Fibroblast of lung (primary cell): ENCODE measurements around the gene PAPLN. TPM values are rescaled to one million over a fixed set of nuclear protein-coding genes. Genes with fewer than 3 reads are reported as not detected.
A peak's percentile ranks its signal among the peaks of the same experiment; 100 is the strongest.

Source experiments
- DNase-seq, 2 donors: peaks; one replicate each; pipeline versions ENCODE4 v3.0.0 to v3.0.0-alpha.2; 2010; ENCODE audit warnings: low read depth in 2 of 2
- H2AFZ ChIP-seq: 2 replicates; pipeline ENCODE4 v1.5.1; 2012; ENCODE audit warnings: low read length, control low read depth, inconsistent platforms
- H3K27ac ChIP-seq: 2 replicates; pipeline ENCODE4 v1.5.1; 2011; ENCODE audit warnings: low read length, control low read depth; ENCODE audit not compliant: insufficient read depth
- H3K27me3 ChIP-seq: 2 replicates; pipeline ENCODE4 v1.5.1; 2011; ENCODE audit warnings: mild to moderate bottlenecking, low read length; ENCODE audit not compliant: control insufficient read depth, insufficient read depth
- H3K36me3 ChIP-seq: 2 replicates; pipeline ENCODE4 v1.5.1; 2011; ENCODE audit warnings: low read length; ENCODE audit not compliant: control insufficient read depth, insufficient read depth
- H3K4me1 ChIP-seq: 2 replicates; pipeline ENCODE4 v1.5.1; 2011; ENCODE audit warnings: low read length; ENCODE audit not compliant: control insufficient read depth, insufficient read depth; ENCODE audit errors: extremely low read depth
- H3K4me2 ChIP-seq: 2 replicates; pipeline ENCODE4 v1.5.1; 2011; ENCODE audit warnings: low read length, control low read depth; ENCODE audit not compliant: insufficient read depth; ENCODE audit errors: extremely low read depth
- H3K4me3 ChIP-seq, 4 experiments: fragments of 200-600 bp in 1 of 4; sonication (generic) in 1 of 4; replicated peaks in 1 of 4; 2 replicates each; pipeline ENCODE4 v1.5.1; 2011 to 2016; ENCODE audit warnings: low read length in 4 of 4, low read depth in 3 of 4, mild to moderate bottlenecking in 3 of 4, control low read depth in 2 of 4, inconsistent platforms in 1 of 4, mixed read lengths in 1 of 4; ENCODE audit not compliant: insufficient read depth in 1 of 4; ENCODE audit errors: control extremely low read depth in 1 of 4
- H3K79me2 ChIP-seq: 2 replicates; pipeline ENCODE4 v1.5.1; 2012; ENCODE audit warnings: mild to moderate bottlenecking, low read length, inconsistent platforms; ENCODE audit not compliant: control insufficient read depth, insufficient read depth
- H3K9ac ChIP-seq: 2 replicates; pipeline ENCODE4 v1.5.1; 2011; ENCODE audit warnings: mild to moderate bottlenecking, low read length, control low read depth; ENCODE audit not compliant: insufficient read depth
- H3K9me3 ChIP-seq: 2 replicates; pipeline ENCODE4 v1.5.1; 2012; ENCODE audit warnings: low read depth, low read length; ENCODE audit not compliant: control insufficient read depth, insufficient read depth
- H4K20me1 ChIP-seq: 2 replicates; pipeline ENCODE4 v1.5.1; 2011; ENCODE audit warnings: low read length; ENCODE audit not compliant: control insufficient read depth, insufficient read depth; ENCODE audit errors: extremely low read depth
- EZH2 ChIP-seq: IDR thresholded peaks from 2 replicates; pipeline ENCODE4 v1.5.1; 2012; ENCODE audit warnings: low read length, control low read depth, mild to moderate bottlenecking; ENCODE audit errors: missing control alignments
- polyA plus RNA-seq, 2 donors: library from polyadenylated mRNA; depleted of rRNA in 1 of 2; stranded (reverse) in 1 of 2; unstranded in 1 of 2; fragments of >200 nt; gene quantifications; 2 replicates each; pipeline ENCODE4 v1.2.1, GENCODE V29; 2011 to 2012; ENCODE audit warnings: missing spikeins in 1 of 2
- total RNA-seq: library from RNA; depleted of rRNA; stranded (reverse); fragments of >200 nt; gene quantifications from 2 replicates; pipeline ENCODE4 v1.2.1, GENCODE V29; 2014
- TF ChIP-seq, protein P1 (sequence below), 2 donors: IDR thresholded peaks in 1 of 2; conservative IDR thresholded peaks in 1 of 2; 1 replicate in 1 of 2; 2 replicates in 1 of 2; pipeline ENCODE4 v1.5.1; 2011 to 2012; ENCODE audit warnings: low read length in 2 of 2, control low read depth in 1 of 2, inconsistent platforms in 1 of 2, low read depth in 1 of 2, mild to moderate bottlenecking in 1 of 2

Gene PAPLN
- total and polyA plus RNA-seq, 2 donors (not counting 1 experiment from before 2014, with no cell fraction given): 1.3 to 6.9 TPM

DNA sequence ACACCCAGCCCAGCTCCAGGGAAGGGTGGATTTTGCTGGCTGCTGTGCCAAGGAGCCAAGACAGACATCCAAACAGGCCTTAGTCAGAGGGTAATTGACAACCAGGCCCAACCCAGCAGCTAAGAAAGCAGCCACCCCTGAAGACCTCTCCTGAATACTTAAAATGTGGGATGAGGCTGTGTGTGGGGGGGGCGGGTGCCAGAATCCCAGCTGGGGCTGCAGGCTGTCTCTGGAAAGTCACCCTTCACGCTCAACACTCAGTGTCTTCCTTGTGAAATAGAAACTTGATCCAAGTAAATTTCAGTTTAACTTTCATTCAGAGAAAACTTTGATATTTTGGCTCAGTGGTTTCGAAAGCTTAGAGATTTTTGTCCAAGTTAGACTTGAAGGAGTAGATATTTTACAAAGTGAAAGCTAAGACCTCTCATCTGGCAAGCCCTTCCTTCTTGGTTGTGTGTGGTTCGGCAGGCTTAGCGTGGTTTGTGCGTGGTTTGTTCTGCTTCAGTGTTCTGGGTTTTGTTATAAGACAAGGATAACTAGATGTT, 5.1 kb downstream of the PAPLN start:
- Histone ChIP-seq H2AFZ (peak overlapping the region; percentile 35), H3K79me2 (no peaks in the 10 kb centered on the region), H3K9me3 (no peaks in the 10 kb centered on the region), H3K4me2 (peak overlapping the region; percentile 69), H3K27ac (no peak overlapping the region), H3K4me1 (peaks cover 11% of the 10 kb centered on the region), H4K20me1 (no peaks in the 10 kb centered on the region), H3K4me3 (peak overlapping the region in 2 of 4 experiments; percentile 19 to 34), H3K9ac (no peak overlapping the region), H3K36me3 (no peaks in the 10 kb centered on the region), H3K27me3 (no peaks in the 10 kb centered on the region)
- TF ChIP-seq, protein P1, sequence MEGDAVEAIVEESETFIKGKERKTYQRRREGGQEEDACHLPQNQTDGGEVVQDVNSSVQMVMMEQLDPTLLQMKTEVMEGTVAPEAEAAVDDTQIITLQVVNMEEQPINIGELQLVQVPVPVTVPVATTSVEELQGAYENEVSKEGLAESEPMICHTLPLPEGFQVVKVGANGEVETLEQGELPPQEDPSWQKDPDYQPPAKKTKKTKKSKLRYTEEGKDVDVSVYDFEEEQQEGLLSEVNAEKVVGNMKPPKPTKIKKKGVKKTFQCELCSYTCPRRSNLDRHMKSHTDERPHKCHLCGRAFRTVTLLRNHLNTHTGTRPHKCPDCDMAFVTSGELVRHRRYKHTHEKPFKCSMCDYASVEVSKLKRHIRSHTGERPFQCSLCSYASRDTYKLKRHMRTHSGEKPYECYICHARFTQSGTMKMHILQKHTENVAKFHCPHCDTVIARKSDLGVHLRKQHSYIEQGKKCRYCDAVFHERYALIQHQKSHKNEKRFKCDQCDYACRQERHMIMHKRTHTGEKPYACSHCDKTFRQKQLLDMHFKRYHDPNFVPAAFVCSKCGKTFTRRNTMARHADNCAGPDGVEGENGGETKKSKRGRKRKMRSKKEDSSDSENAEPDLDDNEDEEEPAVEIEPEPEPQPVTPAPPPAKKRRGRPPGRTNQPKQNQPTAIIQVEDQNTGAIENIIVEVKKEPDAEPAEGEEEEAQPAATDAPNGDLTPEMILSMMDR (conservative IDR thresholded peaks at IDR 0.05 in 1 of 2, IDR thresholded peaks at IDR 0.05 in 1 of 2; ENCODE audit: low read depth in 1 of 2, low read length in 2 of 2): no peak
- TF ChIP-seq EZH2: no peak
- peak in 1 of 2 donors; percentile 51 for DNase-seq

DNA sequence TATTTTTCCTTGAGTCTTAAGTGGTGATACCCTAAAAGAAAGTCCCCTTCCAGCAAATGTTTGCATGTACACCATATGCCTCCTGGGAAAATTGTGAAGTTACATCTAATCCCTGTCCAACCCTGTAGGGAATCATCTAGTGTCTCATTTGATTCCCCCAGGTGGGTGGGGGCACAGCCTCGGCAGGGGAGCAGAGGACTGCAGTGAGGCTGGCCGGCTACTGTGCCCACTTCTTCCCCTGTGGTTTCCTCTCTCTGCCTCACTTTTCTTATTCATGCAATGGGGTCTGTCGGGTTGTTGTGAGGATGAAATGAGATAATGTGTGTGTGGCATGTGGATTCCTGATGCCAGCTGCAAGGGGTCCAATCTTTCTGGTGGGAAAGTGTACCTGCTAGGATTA, 6.0 kb downstream of the PAPLN start:
- DNase-seq: no peak
- no peaks in the 10 kb centered on the region for H3K27me3 ChIP-seq
- H3K36me3 ChIP-seq: no peaks in the 10 kb centered on the region

DNA sequence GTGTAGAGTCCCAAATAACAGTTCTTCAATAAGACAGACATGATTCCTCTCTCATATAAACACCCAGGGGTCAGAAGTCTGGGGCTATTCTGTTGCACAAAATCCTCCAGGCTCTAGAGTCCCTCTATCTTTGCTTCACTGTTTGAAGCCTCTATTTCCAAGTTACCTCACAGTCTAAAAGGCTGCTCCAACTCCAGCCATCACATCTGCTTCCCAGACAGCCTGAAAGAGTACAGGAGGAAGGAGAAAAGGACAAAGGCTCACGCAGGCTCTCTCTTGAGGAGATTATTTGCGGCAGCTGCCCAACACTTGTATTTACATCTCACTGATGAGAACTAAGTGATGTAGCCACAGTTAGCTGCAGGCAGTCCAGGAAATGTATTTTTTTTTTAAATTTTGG, 6.4 kb downstream of the PAPLN start:
- Histone ChIP-seq H4K20me1 (no peaks in the 10 kb centered on the region), H3K9ac (no peak overlapping the region), H3K9me3 (no peaks in the 10 kb centered on the region), H3K4me1 (peaks cover 7% of the 10 kb centered on the region), H3K4me3 (no peak overlapping the region), H2AFZ (no peak overlapping the region), H3K27me3 (no peaks in the 10 kb centered on the region), H3K36me3 (no peaks in the 10 kb centered on the region), H3K27ac (no peak overlapping the region), H3K4me2 (no peak overlapping the region), H3K79me2 (no peaks in the 10 kb centered on the region)
- no peak for DNase-seq
- TF ChIP-seq EZH2: no peak
- TF ChIP-seq, protein P1 (conservative IDR thresholded peaks at IDR 0.05 in 1 of 2, IDR thresholded peaks at IDR 0.05 in 1 of 2; ENCODE audit: low read depth in 1 of 2, low read length in 2 of 2): no peak

More for the DNA sequence above, 6.0 kb downstream of the PAPLN start:
- no peaks in the 10 kb centered on the region for H4K20me1 ChIP-seq
- H3K4me2 ChIP-seq: no peak overlapping the region
- H3K79me2 ChIP-seq: no peaks in the 10 kb centered on the region
- H2AFZ ChIP-seq: no peak overlapping the region
- TF ChIP-seq, protein P1 (conservative IDR thresholded peaks at IDR 0.05 in 1 of 2, IDR thresholded peaks at IDR 0.05 in 1 of 2; ENCODE audit: low read depth in 1 of 2, low read length in 2 of 2): no peak
- no peak for TF ChIP-seq EZH2
- no peaks in the 10 kb centered on the region for H3K9me3 ChIP-seq
- H3K4me1 ChIP-seq: peaks cover 8% of the 10 kb centered on the region
- H3K4me3 ChIP-seq: no peak overlapping the region
- H3K9ac ChIP-seq: no peak overlapping the region
- no peak overlapping the region for H3K27ac ChIP-seq
